HG03571 (cell line): ENCODE results near the gene ENO1.
"Not testable (repeated sequence)": the region's sequence is repeated elsewhere in the genome, so short reads cannot be mapped to it uniquely, and the experiment has no call there.

Source experiments
- ATAC-seq: cut with Tn5 transposase; IDR thresholded peaks from one replicate; pipeline ENCODE4 v1.9.1; 2021; ENCODE audit not compliant: unreplicated experiment

ENO1 gene

GRCh38 chr1:8897505-8897904 lies 19.0 kb upstream of the ENO1 start:
- ATAC-seq = not testable (repeated sequence)

DNA sequence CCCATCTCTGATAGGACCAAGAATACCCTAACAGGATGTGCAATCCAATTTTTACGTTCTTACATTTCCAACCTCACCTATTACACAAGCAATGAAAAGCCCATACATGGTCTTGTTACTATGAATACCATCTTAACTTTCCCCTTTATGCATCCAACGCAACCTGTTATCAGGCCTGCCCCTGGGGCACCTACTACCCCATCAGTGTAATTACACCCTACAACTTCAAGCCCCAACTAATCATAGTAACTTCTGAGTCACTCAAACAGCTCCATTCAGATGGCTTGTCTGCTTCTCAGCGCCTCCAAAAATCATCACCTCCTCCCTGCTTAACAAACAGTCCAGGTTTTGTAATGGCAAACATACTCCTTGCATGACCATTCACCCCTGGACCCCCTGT lies 18.3 kb upstream of the ENO1 start:
- not testable (repeated sequence) for ATAC-seq

- no peak for ATAC-seq
Observed at GRCh38 chr1:8892026-8892425, 13.5 kb upstream of the ENO1 start.

- no peak for ATAC-seq
Observed at GRCh38 chr1:8891401-8891800, 12.9 kb upstream of the ENO1 start.

DNA sequence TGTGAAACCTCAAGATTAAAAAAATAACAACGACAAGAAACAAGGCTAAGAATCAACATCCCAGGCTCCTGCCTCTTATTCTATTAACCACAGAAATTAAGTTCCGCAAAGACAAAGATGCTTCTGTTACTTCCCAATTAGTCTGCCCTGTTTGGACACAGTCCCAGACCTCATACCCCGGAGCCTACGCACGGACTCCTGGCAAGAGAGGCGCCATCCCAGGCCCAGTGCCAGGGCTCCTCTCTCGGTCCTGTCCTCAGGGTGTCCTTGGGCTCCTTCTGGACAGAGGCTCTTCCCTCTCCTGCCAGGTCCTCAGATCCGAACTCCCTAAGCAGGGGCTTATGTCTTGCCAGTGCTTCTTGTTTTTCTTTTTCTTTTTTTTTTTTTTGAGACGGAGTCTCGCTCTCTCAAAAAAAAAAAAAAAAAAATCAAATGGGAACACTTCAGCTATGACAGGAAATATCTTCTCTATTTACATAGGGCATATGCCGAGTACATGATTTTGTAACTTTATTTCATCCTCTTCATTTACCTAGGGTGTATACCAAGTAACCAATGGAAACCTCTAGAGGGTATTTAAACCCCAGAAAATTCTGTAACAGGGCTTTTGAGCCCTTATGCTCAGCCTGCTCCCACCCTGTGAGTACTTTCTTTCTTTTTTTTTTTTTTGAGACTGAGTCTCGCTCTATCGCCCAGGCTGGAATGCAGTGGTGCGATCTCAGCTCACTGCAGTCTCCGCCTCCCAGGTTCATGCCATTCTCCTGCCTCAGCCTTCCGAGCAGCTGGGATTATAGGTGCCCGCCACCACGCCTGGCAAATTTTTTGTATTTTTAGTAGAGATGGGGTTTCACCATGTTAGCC lies 11.7 kb upstream of the ENO1 start:
- ATAC-seq = no peak

DNA sequence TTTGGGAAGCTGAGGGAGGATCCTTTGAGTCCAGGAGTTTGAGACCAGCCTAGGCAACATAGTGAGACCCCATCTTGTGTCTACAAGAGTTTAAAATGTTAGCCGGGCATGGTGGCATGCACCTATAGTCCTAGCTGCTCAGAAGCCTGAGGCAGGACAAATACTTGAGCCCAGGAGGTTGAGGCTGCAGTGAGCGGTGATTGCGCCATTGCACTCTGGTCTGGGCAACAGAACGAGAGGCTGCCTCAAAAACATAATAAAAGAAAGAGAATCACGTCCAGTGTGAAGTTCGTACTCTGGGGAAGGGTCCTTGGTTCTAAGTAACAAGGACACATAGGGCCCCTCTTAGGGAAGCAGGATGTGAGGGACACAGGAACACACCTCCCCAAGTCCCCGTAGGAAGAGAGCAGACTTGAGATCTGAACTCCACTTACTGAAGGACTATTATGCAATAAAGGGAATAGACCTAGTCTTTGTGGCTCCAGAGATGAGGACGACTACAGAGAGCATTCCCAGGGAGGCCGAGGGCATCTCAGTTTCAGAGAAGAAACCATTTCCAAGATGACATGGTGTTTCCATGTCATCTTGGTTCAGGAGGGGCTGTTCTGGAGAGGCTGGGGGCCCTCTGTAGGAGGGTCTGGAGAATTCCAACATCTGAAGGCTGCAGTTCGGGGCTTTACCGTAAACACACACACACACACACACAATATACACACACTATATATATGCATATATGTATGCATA lies 10.8 kb upstream of the ENO1 start:
- no peak for ATAC-seq

DNA sequence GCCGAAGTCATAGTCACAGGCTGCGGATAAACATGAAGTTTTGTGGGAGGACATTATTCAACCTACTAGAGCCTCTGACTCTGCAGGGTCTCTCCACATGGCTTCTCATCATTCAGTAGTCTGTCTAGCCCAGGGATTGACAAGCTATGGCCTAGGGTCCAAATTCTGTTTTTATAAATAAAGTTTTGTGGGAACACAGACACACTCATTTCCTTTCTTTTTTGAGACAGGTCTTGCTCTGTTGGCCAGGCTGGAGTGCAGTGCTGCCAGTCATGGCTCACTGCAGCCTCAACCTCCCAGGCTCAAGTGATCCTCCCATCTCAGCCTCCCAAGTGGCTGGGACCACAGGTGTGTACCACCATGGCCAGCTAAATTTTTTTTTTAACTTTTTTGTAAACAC lies 8.1 kb upstream of the ENO1 start:
- ATAC-seq = no peak

DNA sequence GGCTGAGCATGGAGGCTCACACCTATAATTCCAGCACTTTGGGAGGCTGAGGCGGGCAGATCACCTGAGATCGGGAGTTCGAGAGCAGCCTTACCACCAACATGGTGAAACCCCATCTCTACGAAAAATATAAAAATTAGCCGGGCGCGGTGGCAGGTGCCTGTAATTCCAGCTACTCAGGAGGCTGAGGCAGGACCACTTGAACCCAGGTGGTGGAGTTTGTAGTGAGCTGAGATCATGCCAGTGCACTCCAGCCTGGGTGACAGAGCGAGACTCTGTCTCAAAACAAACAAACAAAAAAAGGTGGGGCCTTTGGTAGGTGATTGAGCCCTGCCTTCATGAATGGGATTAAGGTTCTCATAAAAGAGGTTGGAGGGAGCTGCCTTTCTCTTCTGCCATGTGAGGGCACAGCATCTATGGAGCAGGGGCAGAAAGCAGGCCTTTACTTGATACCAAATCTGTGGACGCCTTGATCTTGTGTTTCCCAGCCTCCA lies 7.6 kb upstream of the ENO1 start:
- not testable (repeated sequence) for ATAC-seq

DNA sequence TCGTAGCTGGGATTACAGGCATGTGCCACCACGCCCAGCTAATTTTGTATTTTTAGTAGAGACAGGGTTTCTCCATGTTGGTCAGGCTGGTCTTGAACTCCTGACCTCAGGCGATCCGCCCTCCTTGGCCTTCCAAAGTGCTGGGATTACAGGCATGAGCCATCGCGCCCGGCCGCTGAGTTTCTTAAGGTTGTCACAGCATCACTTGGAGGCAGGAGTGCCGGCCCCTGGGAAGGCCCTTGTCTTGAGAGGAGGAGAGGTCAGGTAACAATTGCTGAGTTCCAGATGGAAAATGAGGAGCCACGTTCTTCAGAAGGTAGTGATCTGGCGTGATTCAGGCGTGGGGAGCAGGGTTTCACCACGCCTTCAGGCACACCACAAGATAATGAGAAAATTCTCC lies 5.6 kb upstream of the ENO1 start:
- ATAC-seq = not testable (repeated sequence)

GRCh38 chr1:8883491-8883890 lies 5.0 kb upstream of the ENO1 start:
- ATAC-seq = no peak

DNA sequence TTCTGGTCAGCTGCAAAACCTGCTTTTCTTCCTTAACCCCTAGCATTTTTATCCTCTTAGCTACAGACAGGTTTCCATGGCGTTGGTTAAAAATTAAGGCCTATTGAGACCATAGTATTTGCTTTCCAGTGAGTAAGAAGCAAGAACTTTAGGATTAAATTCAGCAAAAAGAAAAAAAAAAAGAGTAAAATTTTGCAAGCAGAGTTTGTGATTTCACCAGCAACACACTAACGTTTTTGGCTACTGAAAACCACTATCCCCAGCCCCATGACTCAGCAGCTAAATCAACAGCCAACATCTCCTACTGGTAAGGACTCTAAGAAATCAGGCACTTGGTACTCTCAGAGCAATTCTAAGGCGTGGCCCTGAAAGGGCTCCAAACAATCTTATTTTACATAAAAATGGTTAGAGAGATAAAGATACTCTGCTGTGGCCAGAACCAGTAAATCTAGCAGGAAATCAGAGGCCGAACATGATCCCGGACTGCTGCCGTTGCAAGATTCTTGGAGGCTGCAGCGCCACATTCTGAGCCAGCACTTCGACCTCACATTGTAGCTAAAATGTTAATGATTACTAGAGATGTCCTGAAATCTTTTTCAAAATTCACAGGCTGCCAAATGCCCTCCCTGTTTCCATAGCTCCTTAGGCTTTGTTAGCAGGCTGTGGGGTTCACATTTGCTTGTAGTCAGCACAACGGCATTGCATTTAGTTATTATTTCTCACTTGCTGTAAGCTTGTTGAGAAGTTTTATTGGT lies 1.6 kb upstream of the ENO1 start:
- ATAC-seq = no peak

- ATAC-seq = no peak
Observed at GRCh38 chr1:8879464-8879921, 1.0 kb upstream of the ENO1 start.

DNA sequence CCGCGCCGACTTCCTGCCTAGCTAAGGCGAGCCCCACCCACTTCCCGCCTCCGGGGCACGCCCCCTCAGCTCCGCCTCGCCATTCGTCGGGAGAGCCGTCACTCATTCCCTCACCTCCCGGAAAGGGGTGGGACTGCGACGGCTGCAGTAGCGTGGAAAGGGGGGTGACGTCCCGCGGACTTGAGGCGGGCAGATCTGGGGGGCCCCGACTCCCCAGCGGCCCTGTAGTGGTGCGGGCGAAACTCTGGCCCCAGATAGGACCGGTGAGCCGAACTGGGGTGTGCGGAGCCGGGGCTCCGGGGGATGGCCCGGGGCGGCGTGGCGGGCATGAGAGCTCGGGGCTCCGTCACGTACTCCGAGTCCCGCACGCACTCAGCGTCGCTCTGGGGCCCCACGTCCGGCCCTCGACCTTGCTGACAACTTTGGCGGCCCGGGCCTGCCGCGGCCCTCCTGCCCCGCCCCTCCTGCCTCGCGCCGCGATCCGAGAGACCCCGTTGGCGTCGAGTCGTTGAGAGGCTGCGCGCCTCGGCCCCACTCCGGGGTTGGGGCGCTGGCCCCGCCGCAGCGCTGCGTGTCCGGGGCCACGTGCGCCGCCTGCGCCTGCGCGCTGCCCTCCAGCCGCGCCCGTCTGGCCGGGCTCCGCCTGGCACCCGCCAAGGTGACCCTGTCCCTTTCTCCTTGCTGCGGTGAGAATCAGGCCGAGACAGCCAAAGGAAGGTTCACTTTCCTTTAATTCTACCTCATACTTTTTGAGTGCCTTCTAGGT lies 395 bp upstream of the ENO1 start:
- peak; percentile 75 for ATAC-seq

- no peak for ATAC-seq
Observed at GRCh38 chr1:8876087-8876486, 2.4 kb downstream of the ENO1 start.

DNA sequence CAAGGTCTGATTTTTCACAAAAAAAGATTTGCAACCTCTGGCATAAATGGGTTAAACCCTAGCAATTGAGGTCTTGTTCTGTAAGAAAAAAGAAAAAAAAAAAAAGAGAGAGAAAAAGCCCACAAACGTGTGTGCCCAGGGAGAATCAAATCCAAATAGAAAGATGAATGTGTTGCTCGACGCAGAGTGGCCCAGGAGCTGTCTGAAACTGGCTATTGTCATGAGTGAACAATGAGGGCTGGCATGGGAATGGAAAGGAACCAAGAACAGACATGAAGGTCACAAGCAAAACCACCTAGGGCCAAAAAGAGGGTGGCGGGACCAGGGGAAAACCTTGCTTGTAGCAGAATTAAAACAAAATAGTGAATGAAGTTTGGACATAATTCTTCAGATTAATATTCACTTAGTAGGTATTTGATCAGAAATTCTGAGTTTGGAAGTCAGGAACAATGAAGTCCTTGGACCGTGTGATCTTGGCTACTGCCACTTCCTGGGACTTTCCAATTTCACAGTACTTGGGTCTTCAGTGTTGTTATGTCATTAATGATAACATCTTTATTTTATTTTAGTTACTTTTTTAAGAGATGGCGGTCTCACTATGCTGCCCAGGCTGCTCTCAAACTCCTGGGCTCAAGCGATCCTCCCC lies 3.1 kb downstream of the ENO1 start:
- no peak for ATAC-seq

- ATAC-seq = no peak
Observed at GRCh38 chr1:8874230-8875201, 4.0 kb downstream of the ENO1 start.

DNA sequence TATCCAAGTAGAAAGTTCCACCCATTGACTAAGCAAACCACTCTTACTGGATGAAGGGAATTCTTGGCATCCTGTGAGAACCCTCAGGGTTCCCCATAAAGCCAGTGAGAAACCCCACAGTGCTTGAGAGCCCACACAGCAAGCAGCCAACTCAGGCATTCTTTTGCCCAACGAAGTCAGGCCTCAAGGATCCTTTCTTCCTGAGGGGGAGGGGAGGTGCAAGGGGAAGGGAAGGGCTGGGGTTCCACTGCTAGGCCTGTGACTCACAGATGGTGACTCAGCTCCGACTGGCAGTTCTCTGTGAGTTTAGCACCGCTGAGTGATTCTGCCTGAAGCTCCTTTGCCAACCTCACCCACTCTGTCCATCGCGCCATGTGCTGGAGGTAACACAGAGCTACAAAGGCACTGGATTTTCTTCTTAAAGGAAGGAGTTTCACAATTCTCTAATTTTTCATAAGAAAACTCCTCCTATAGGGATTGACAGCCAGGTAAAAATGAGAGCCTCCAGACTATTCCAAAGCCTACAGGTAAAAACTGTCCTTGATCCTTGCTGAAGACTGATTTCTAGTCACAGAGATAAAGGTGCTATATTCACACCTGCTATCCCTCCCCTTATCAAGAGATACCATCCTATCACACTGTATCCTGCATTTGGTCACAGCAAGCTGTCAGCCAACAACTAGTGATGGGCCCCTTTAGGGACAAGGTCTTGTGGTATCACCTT lies 4.8 kb downstream of the ENO1 start:
- no peak for ATAC-seq

DNA sequence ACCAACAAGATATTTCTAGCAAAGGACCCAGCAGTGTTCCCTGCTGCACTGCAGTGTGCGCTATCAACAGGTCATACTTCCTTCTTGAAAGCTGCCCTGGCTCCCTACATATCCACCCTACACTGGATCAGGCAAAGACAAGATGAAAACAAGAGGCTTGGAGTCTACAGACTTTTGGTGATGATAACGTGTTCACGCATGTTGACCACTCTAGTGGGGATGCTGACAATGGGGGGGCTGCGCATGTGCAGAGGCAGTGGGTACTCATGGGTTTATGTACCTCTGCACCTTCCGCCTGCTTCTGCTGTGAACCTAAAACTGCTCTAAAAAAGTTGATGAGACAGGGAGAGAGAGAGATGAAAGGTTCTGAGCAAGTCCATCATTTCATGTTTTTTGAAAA lies 5.5 kb downstream of the ENO1 start:
- ATAC-seq = no peak
